Kidney epithelial cell (primary cell): Measurements from ENCODE around the gene KANTR. TPM values are rescaled to one million over a fixed set of nuclear protein-coding genes. Genes with fewer than 3 reads are reported as not detected.
A peak's percentile ranks its signal among the peaks of the same experiment; 100 is the strongest.

ENCODE experiments used
- DNase-seq: peaks from one replicate; pipeline ENCODE4 v3.0.0-alpha.2; 2010; ENCODE audit warnings: low read depth
- H3K27me3 ChIP-seq: 2 replicates; pipeline ENCODE4 v1.6.0; 2011; ENCODE audit warnings: low read length; ENCODE audit not compliant: control insufficient read depth, insufficient read depth
- H3K36me3 ChIP-seq: 2 replicates; pipeline ENCODE4 v1.5.1; 2011; ENCODE audit warnings: low read length; ENCODE audit not compliant: control insufficient read depth, insufficient read depth
- H3K4me3 ChIP-seq: 2 replicates; pipeline ENCODE4 v1.5.1; 2011; ENCODE audit warnings: low read depth, mild to moderate bottlenecking, control low read depth, low read length
- CTCF ChIP-seq: IDR thresholded peaks from 2 replicates; pipeline ENCODE4 v1.5.1; 2011; ENCODE audit warnings: mild to moderate bottlenecking, moderate library complexity, low read length, control low read depth, inconsistent platforms; ENCODE audit not compliant: insufficient read depth, poor library complexity, severe bottlenecking
- total RNA-seq: library from RNA; depleted of rRNA; stranded (reverse); fragments of >200 nt; gene quantifications from 2 replicates; pipeline ENCODE4 v1.2.3, GENCODE V29; 2015

Gene KANTR
- total RNA-seq, 1 donor from 2014 or later = 5.0 TPM

- H3K27me3 ChIP-seq = no peaks in the 10 kb centered on the region
- DNase-seq = no peak
- no peak for TF ChIP-seq CTCF
- no peaks in the 10 kb centered on the region for H3K36me3 ChIP-seq
- H3K4me3 ChIP-seq = peak overlapping the region; percentile 63
Observed at GRCh38 chrX:53082773-53083616, 10.9 kb upstream of the KANTR start.

GRCh38 chrX:53084043-53084570 is 9.8 kb upstream of the KANTR start:
- H3K4me3 ChIP-seq = no peak overlapping the region
- TF ChIP-seq CTCF = no peak
- DNase-seq = no peak
- no peaks in the 10 kb centered on the region for H3K27me3 ChIP-seq
- H3K36me3 ChIP-seq = no peaks in the 10 kb centered on the region

- H3K4me3 ChIP-seq = no peak overlapping the region
- DNase-seq = no peak
- no peaks in the 10 kb centered on the region for H3K27me3 ChIP-seq
- no peak for TF ChIP-seq CTCF
- H3K36me3 ChIP-seq = no peaks in the 10 kb centered on the region
Observed at GRCh38 chrX:53084863-53085262, 9.1 kb upstream of the KANTR start.

- TF ChIP-seq CTCF = no peak
- DNase-seq = no peak
- Histone ChIP-seq H3K27me3 (no peaks in the 10 kb centered on the region), H3K36me3 (no peaks in the 10 kb centered on the region), H3K4me3 (no peak overlapping the region)
Observed at GRCh38 chrX:53085661-53086229, 8.2 kb upstream of the KANTR start.

- DNase-seq = no peak
- Histone ChIP-seq H3K36me3 (no peaks in the 10 kb centered on the region), H3K27me3 (no peaks in the 10 kb centered on the region), H3K4me3 (no peak overlapping the region)
- no peak for TF ChIP-seq CTCF
Observed at GRCh38 chrX:53086464-53086863, 7.5 kb upstream of the KANTR start.
